Sigmoid colon (tissue), 4 donors: ENCODE results near the gene MCU.
"Not testable (repeated sequence)": the region's sequence is repeated elsewhere in the genome, so short reads cannot be mapped to it uniquely, and the experiment has no call there.

Experiments
- CTCF ChIP-seq, 4 experiments: fragments of 450-650 bp in 3 of 4; fragments of 200-600 bp in 1 of 4; IDR thresholded peaks; one replicate each; pipeline ENCODE4 v1.5.1; 2016 to 2019; ENCODE audit warnings: antibody characterized with exemption in 4 of 4, mild to moderate bottlenecking in 3 of 4, moderate library complexity in 2 of 4
- EP300 ChIP-seq, 4 donors: sonication (generic); formaldehyde crosslinking; IDR thresholded peaks; one replicate each; pipeline ENCODE4 v1.6.1; 2017; ENCODE audit warnings: antibody characterized with exemption in 4 of 4

- TF ChIP-seq EP300, CTCF (IDR thresholded peaks at IDR 0.05): not testable (repeated sequence)
Observed at GRCh38 chr10:72917201-72917600, 225.3 kb downstream of the MCU start.
